NCI-H82 treated with DMSO at 0.1 percent for 48 hours (cell line): ENCODE results near the gene SLC16A8.
"Not testable (repeated sequence)": the region's sequence is repeated elsewhere in the genome, so short reads cannot be mapped to it uniquely, and the experiment has no call there.

Experiments
- DNase-seq: peaks from one replicate; lab custom pipeline; 2025; ENCODE audit not compliant: unreplicated experiment; lab: John Stamatoyannopoulos, UW

The SLC16A8 gene

GRCh38 chr22:38051261-38051660 lies 32.7 kb downstream of the SLC16A8 start:
- no peak for DNase-seq

- DNase-seq, result no peak
These were observed 33.3 kb downstream of the SLC16A8 start for GRCh38 chr22:38050720-38051119.

GRCh38 chr22:38049812-38050619 lies 34.0 kb downstream of the SLC16A8 start:
- DNase-seq, result no peak

- no peak for DNase-seq
These were observed 37.8 kb downstream of the SLC16A8 start for GRCh38 chr22:38046070-38046748.

GRCh38 chr22:38043151-38044039 lies 40.6 kb downstream of the SLC16A8 start:
- DNase-seq, result no peak

GRCh38 chr22:38042488-38042790 lies 41.5 kb downstream of the SLC16A8 start:
- DNase-seq, result no peak

- no peak for DNase-seq
These were observed 42.1 kb downstream of the SLC16A8 start for GRCh38 chr22:38041760-38042487.

GRCh38 chr22:38040953-38041759 lies 42.8 kb downstream of the SLC16A8 start:
- DNase-seq, result no peak

- DNase-seq, result no peak
These were observed 44.8 kb downstream of the SLC16A8 start for GRCh38 chr22:38038890-38039812.

GRCh38 chr22:38038426-38038825 lies 45.6 kb downstream of the SLC16A8 start:
- DNase-seq, result no peak

GRCh38 chr22:38037367-38038150 lies 46.4 kb downstream of the SLC16A8 start:
- DNase-seq, result not testable (repeated sequence)

GRCh38 chr22:38036392-38037062 lies 47.5 kb downstream of the SLC16A8 start:
- no peak for DNase-seq

GRCh38 chr22:38035530-38035885 lies 48.5 kb downstream of the SLC16A8 start:
- DNase-seq, result no peak

GRCh38 chr22:38034884-38035529 lies 49.0 kb downstream of the SLC16A8 start:
- no peak for DNase-seq

GRCh38 chr22:38034278-38034882 lies 49.6 kb downstream of the SLC16A8 start:
- no peak for DNase-seq

- no peak for DNase-seq
These were observed 50.3 kb downstream of the SLC16A8 start for GRCh38 chr22:38033522-38034277.
